Suprapubic skin (tissue), 4 donors: Measurements from ENCODE around the gene CLMN.

ENCODE experiments used
- CTCF ChIP-seq, 2 donors: fragments of 200-600 bp in 1 of 2; fragments of 450-650 bp in 1 of 2; sonication (generic) in 1 of 2; IDR thresholded peaks; one replicate each; pipeline ENCODE4 v1.5.1; 2016 to 2019; ENCODE audit warnings: antibody characterized with exemption in 2 of 2, mild to moderate bottlenecking in 1 of 2, moderate library complexity in 1 of 2
- EP300 ChIP-seq: sonication (generic); formaldehyde crosslinking; IDR thresholded peaks from one replicate; pipeline ENCODE4 v1.6.1; 2017; ENCODE audit warnings: antibody characterized with exemption
- POLR2A ChIP-seq, 2 donors: fragments of 450-650 bp; IDR thresholded peaks; one replicate each; pipeline ENCODE4 v1.6.1; 2017; ENCODE audit warnings: antibody characterized with exemption in 2 of 2, mild to moderate bottlenecking in 2 of 2, moderate library complexity in 2 of 2
- POLR2AphosphoS5 ChIP-seq, 3 donors: sonication (generic); formaldehyde crosslinking; IDR thresholded peaks; one replicate each; pipeline ENCODE4 v1.6.1; 2017; ENCODE audit warnings: antibody characterized with exemption in 3 of 3

- TF ChIP-seq POLR2AphosphoS5 (IDR thresholded peaks at IDR 0.05) = no peak
- no peak for TF ChIP-seq EP300
- no peak for TF ChIP-seq CTCF (IDR thresholded peaks at IDR 0.05)
- TF ChIP-seq POLR2A (IDR thresholded peaks at IDR 0.05) = no peak
Measured at GRCh38 chr14:95356245-95356869, 36.6 kb upstream of the CLMN start.
